Loucy (cell line): ENCODE measurements around the gene NPTN.

Source experiments
- H2AFZ ChIP-seq: fragments of 200-600 bp; sonication (generic); 2 replicates; pipeline ENCODE4 v1.6.0; 2016; ENCODE audit warnings: antibody characterized with exemption, mild to moderate bottlenecking, low read length, moderate library complexity
- H3F3A ChIP-seq: fragments of 200-600 bp; 2 replicates; pipeline ENCODE4 v1.6.0; 2016; ENCODE audit warnings: antibody characterized with exemption, low read depth, mild to moderate bottlenecking
- H3K27me3 ChIP-seq: fragments of 200-600 bp; sonication (generic); 2 replicates; pipeline ENCODE4 v1.6.1; 2014; ENCODE audit warnings: low read length, mild to moderate bottlenecking; ENCODE audit not compliant: insufficient read depth, poor library complexity, severe bottlenecking
- H3K36me3 ChIP-seq: fragments of 200-600 bp; sonication (generic); 2 replicates; pipeline ENCODE4 v1.6.1; 2016; ENCODE audit warnings: low read length; ENCODE audit not compliant: insufficient read depth
- H3K4me1 ChIP-seq: fragments of 200-600 bp; sonication (generic); 2 replicates; pipeline ENCODE4 v1.5.1; 2014; ENCODE audit warnings: low read length, mild to moderate bottlenecking; ENCODE audit not compliant: insufficient read depth, poor library complexity, severe bottlenecking
- H3K4me2 ChIP-seq: fragments of 200-600 bp; sonication (generic); 2 replicates; pipeline ENCODE4 v1.6.0; 2014; ENCODE audit warnings: antibody characterized with exemption, low read length, low read depth, mild to moderate bottlenecking; ENCODE audit not compliant: poor library complexity, severe bottlenecking
- H3K4me3 ChIP-seq: fragments of 200-600 bp; sonication (generic); 2 replicates; pipeline ENCODE4 v1.5.1; 2014; ENCODE audit warnings: low read length, mild to moderate bottlenecking, mixed read lengths; ENCODE audit not compliant: poor library complexity, severe bottlenecking
- H3K79me2 ChIP-seq: fragments of 200-600 bp; sonication (generic); 2 replicates; pipeline ENCODE4 v1.6.1; 2014; ENCODE audit warnings: low read length; ENCODE audit not compliant: insufficient read depth
- H3K9ac ChIP-seq: fragments of 200-600 bp; sonication (generic); 2 replicates; pipeline ENCODE4 v1.6.0; 2014; ENCODE audit warnings: mild to moderate bottlenecking, low read depth, low read length, moderate library complexity; ENCODE audit not compliant: poor library complexity, severe bottlenecking
- H3K9me2 ChIP-seq: fragments of 200-600 bp; sonication (generic); replicated peaks from 2 replicates; pipeline ENCODE4 v1.6.1; 2016; ENCODE audit warnings: low read depth, low read length, mixed read lengths
- H3K9me3 ChIP-seq: fragments of 200-600 bp; sonication (generic); 2 replicates; pipeline ENCODE4 v1.6.1; 2014; ENCODE audit warnings: mild to moderate bottlenecking, antibody characterized with exemption, low read length, low read depth; ENCODE audit not compliant: insufficient read depth
- H4K20me1 ChIP-seq: fragments of 200-600 bp; sonication (generic); 2 replicates; pipeline ENCODE4 v1.6.0; 2014; ENCODE audit warnings: antibody characterized with exemption, low read length, mild to moderate bottlenecking; ENCODE audit not compliant: insufficient read depth, poor library complexity, severe bottlenecking
- CTCF ChIP-seq: fragments of 200-600 bp; sonication (generic); conservative IDR thresholded peaks from 2 replicates; pipeline ENCODE4 v1.5.1; 2014; ENCODE audit warnings: mild to moderate bottlenecking, antibody characterized with exemption, low read length
- EZH2phosphoT487 ChIP-seq: fragments of 200-600 bp; IDR thresholded peaks from 2 replicates; pipeline ENCODE4 v1.6.1; 2018; ENCODE audit warnings: antibody characterized with exemption, mild to moderate bottlenecking, moderate library complexity, borderline replicate concordance

The NPTN gene

GRCh38 chr15:73658645-73659044 lies 25.5 kb upstream of the NPTN start:
- Histone ChIP-seq H3K36me3 (no peaks in the 10 kb centered on the region), H3K4me3 (no peak overlapping the region), H3K79me2 (no peaks in the 10 kb centered on the region), H3K9me2 (no peaks in the 10 kb centered on the region), H3K9me3 (0 out of 2 replicates have a peak, but pooled peaks cover 3% of the 10 kb centered on the region), H3K4me1 (peaks cover 5% of the 10 kb centered on the region), H3K27me3 (no peaks in the 10 kb centered on the region), H3K9ac (no peak overlapping the region), H2AFZ (no peak overlapping the region), H4K20me1 (no peaks in the 10 kb centered on the region), H3K4me2 (no peak overlapping the region), H3F3A (no peaks in the 10 kb centered on the region)
- TF ChIP-seq EZH2phosphoT487: no peak
- no peak for TF ChIP-seq CTCF

GRCh38 chr15:73655724-73656123 lies 22.5 kb upstream of the NPTN start:
- Histone ChIP-seq H4K20me1 (no peaks in the 10 kb centered on the region), H3K4me2 (no peak overlapping the region), H3K9me3 (no peaks in the 10 kb centered on the region), H3K4me3 (no peak overlapping the region), H3F3A (no peaks in the 10 kb centered on the region), H3K27me3 (no peaks in the 10 kb centered on the region), H3K79me2 (no peaks in the 10 kb centered on the region), H3K9ac (no peak overlapping the region), H3K36me3 (no peaks in the 10 kb centered on the region), H2AFZ (no peak overlapping the region), H3K4me1 (peaks cover 5% of the 10 kb centered on the region), H3K9me2 (no peaks in the 10 kb centered on the region)
- TF ChIP-seq CTCF (no peak), EZH2phosphoT487 (no peak)

GRCh38 chr15:73654659-73655058 lies 21.5 kb upstream of the NPTN start:
- TF ChIP-seq CTCF (no peak), EZH2phosphoT487 (no peak)
- H3K79me2 ChIP-seq: no peaks in the 10 kb centered on the region
- no peak overlapping the region for H3K4me2 ChIP-seq
- no peaks in the 10 kb centered on the region for H3K9me3 ChIP-seq
- no peak overlapping the region for H3K9ac ChIP-seq
- H3F3A ChIP-seq: no peaks in the 10 kb centered on the region
- no peak overlapping the region for H2AFZ ChIP-seq
- no peaks in the 10 kb centered on the region for H4K20me1 ChIP-seq
- H3K27me3 ChIP-seq: no peaks in the 10 kb centered on the region
- H3K4me1 ChIP-seq: no peaks in the 10 kb centered on the region
- no peaks in the 10 kb centered on the region for H3K36me3 ChIP-seq
- no peaks in the 10 kb centered on the region for H3K9me2 ChIP-seq
- no peak overlapping the region for H3K4me3 ChIP-seq
